Right atrium auricular region (tissue), 2 donors: ENCODE measurements around the gene LAMTOR4. TPM values are rescaled to one million over a fixed set of nuclear protein-coding genes. Genes with fewer than 3 reads are reported as not detected.

Source experiments
- DNase-seq: peaks from one replicate; pipeline ENCODE4 v3.0.0-alpha.2; 2019; ENCODE audit warnings: low spot score
- H3K27ac ChIP-seq, 2 donors: fragments of 200-600 bp; sonication (generic); 1 replicate in 1 of 2; 2 replicates in 1 of 2; pipeline ENCODE4 v1.5.1; 2016 to 2019
- H3K27me3 ChIP-seq, 2 donors: fragments of 200-600 bp; sonication (generic); one replicate each; pipeline versions ENCODE4 v1.5.1 to v1.6.0; 2017 to 2019
- H3K36me3 ChIP-seq: fragments of 200-600 bp; sonication (generic); one replicate; pipeline ENCODE4 v1.5.1; 2016
- H3K4me1 ChIP-seq, 2 donors: fragments of 200-600 bp; sonication (generic); one replicate each; pipeline versions ENCODE4 v1.5.1 to v1.6.0; 2017 to 2019
- H3K4me3 ChIP-seq, 2 donors: fragments of 200-600 bp; sonication (generic); 1 replicate in 1 of 2; 2 replicates in 1 of 2; pipeline ENCODE4 v1.5.1; 2017 to 2019; ENCODE audit warnings: mild to moderate bottlenecking in 1 of 2, moderate library complexity in 1 of 2
- H3K9me3 ChIP-seq, 2 donors: fragments of 200-600 bp; sonication (generic); one replicate each; pipeline ENCODE4 v1.5.1; 2019
- CTCF ChIP-seq, 2 donors: fragments of 200-600 bp; sonication (generic); IDR thresholded peaks; one replicate each; pipeline ENCODE4 v1.5.1; 2019; ENCODE audit warnings: antibody characterized with exemption in 2 of 2
- total RNA-seq, 2 donors: library from RNA; depleted of rRNA; stranded (reverse); fragments of >200 nt; gene quantifications; one replicate each; pipeline ENCODE4 v1.1.0, GENCODE V29; 2016

Gene LAMTOR4
- total RNA-seq, 2 donors from 2014 or later, result 153 to 168 TPM

GRCh38 chr7:100105534-100105933 lies 43.2 kb upstream of the LAMTOR4 start:
- Histone ChIP-seq H3K9me3 (no peaks in the 10 kb centered on the region), H3K4me3 (no peak overlapping the region), H3K27ac (no peak overlapping the region), H3K36me3 (peaks cover 42% of the 10 kb centered on the region), H3K4me1 (peaks cover 0 to 10% of the 10 kb centered on the region in 2 donors), H3K27me3 (no peaks in the 10 kb centered on the region)
- TF ChIP-seq CTCF (IDR thresholded peaks at IDR 0.05), result no peak
- no peak for DNase-seq

GRCh38 chr7:100106633-100107032 lies 42.1 kb upstream of the LAMTOR4 start:
- no peak overlapping the region for H3K27ac ChIP-seq
- peaks cover 0 to 6% of the 10 kb centered on the region in 2 donors for H3K4me1 ChIP-seq
- no peaks in the 10 kb centered on the region for H3K27me3 ChIP-seq
- no peak for TF ChIP-seq CTCF (IDR thresholded peaks at IDR 0.05)
- H3K36me3 ChIP-seq, result peaks cover 52% of the 10 kb centered on the region
- no peaks in the 10 kb centered on the region for H3K9me3 ChIP-seq
- DNase-seq, result no peak
- H3K4me3 ChIP-seq, result no peak overlapping the region

- Histone ChIP-seq H3K36me3 (peaks cover 58% of the 10 kb centered on the region), H3K4me3 (no peak overlapping the region)
- no peak for DNase-seq
These were observed 41.5 kb upstream of the LAMTOR4 start for GRCh38 chr7:100107125-100107737.

GRCh38 chr7:100107890-100108289 lies 40.8 kb upstream of the LAMTOR4 start:
- H3K4me3 ChIP-seq, result no peak overlapping the region
- peaks cover 65% of the 10 kb centered on the region for H3K36me3 ChIP-seq
- TF ChIP-seq CTCF (IDR thresholded peaks at IDR 0.05), result no peak
- no peak for DNase-seq
- H3K27ac ChIP-seq, result no peak overlapping the region
- H3K4me1 ChIP-seq, result no peaks in the 10 kb centered on the region
- H3K9me3 ChIP-seq, result no peaks in the 10 kb centered on the region
- no peaks in the 10 kb centered on the region for H3K27me3 ChIP-seq

More at GRCh38 chr7:100107125-100107737, 41.5 kb upstream of the LAMTOR4 start:
- H3K27ac ChIP-seq, result no peak overlapping the region
- H3K27me3 ChIP-seq, result no peaks in the 10 kb centered on the region
- TF ChIP-seq CTCF (IDR thresholded peaks at IDR 0.05), result no peak
- H3K4me1 ChIP-seq, result peaks cover 0 to 5% of the 10 kb centered on the region in 2 donors
- no peaks in the 10 kb centered on the region for H3K9me3 ChIP-seq

GRCh38 chr7:100109521-100110163 lies 39.1 kb upstream of the LAMTOR4 start:
- no peaks in the 10 kb centered on the region for H3K27me3 ChIP-seq
- H3K27ac ChIP-seq, result no peak overlapping the region
- H3K4me3 ChIP-seq, result no peak overlapping the region
- TF ChIP-seq CTCF (IDR thresholded peaks at IDR 0.05), result no peak
- no peaks in the 10 kb centered on the region for H3K4me1 ChIP-seq
- peaks cover 65% of the 10 kb centered on the region for H3K36me3 ChIP-seq
- DNase-seq, result no peak
- no peaks in the 10 kb centered on the region for H3K9me3 ChIP-seq
